HepG2 (cell line): Measurements from ENCODE around the gene KRTCAP2. TPM values are rescaled to one million over a fixed set of nuclear protein-coding genes. Genes with fewer than 3 reads are reported as not detected.
A peak's percentile ranks its signal among the peaks of the same experiment; 100 is the strongest.

Experiments
- CHD2 ChIP-seq: IDR thresholded peaks from 2 replicates; pipeline ENCODE4 v1.6.1; 2011; ENCODE audit warnings: low read depth, low read length, improper control_type of control experiment
- GMEB1 ChIP-seq: sonication (generic); formaldehyde crosslinking; IDR thresholded peaks from 2 replicates; pipeline ENCODE4 v1.5.1; 2020; ENCODE audit warnings: missing genetic modification reagents, mild to moderate bottlenecking, borderline replicate concordance
- HNRNPLL ChIP-seq: fragments of 200-400 bp; formaldehyde crosslinking; IDR thresholded peaks from 2 replicates; pipeline ENCODE4 v1.6.1; 2017; ENCODE audit warnings: mild to moderate bottlenecking, low read depth, low read length; ENCODE audit not compliant: poor library complexity, severe bottlenecking
- MAF1 ChIP-seq: sonication (generic); formaldehyde crosslinking; IDR thresholded peaks from 2 replicates; pipeline ENCODE4 v1.5.0; 2020; ENCODE audit warnings: missing genetic modification reagents, borderline replicate concordance
- MATR3 ChIP-seq: sonication (generic); formaldehyde crosslinking; IDR thresholded peaks from 2 replicates; pipeline ENCODE4 v1.4.0; 2020; ENCODE audit warnings: missing genetic modification reagents
- PHF8 ChIP-seq: sonication (generic); formaldehyde crosslinking; IDR thresholded peaks from 2 replicates; pipeline ENCODE4 v1.5.0; 2020; ENCODE audit warnings: missing genetic modification reagents
- POLR2A ChIP-seq, 2 experiments: IDR thresholded peaks; 2 replicates each; pipeline ENCODE4 v1.6.1; 2011; ENCODE audit warnings: low read depth in 2 of 2, low read length in 2 of 2, mild to moderate bottlenecking in 1 of 2, moderate library complexity in 1 of 2; ENCODE audit not compliant: insufficient read depth in 1 of 2
- POLR2G ChIP-seq: fragments of 200-400 bp; formaldehyde crosslinking; IDR thresholded peaks from 2 replicates; pipeline ENCODE4 v1.6.1; 2018; ENCODE audit warnings: mild to moderate bottlenecking, low read depth, low read length, moderate library complexity
- ZNF44 ChIP-seq: sonication (generic); formaldehyde crosslinking; IDR thresholded peaks from 2 replicates; pipeline ENCODE4 v1.5.1; 2020; ENCODE audit warnings: mild to moderate bottlenecking, missing genetic modification reagents
- ZNF775 ChIP-seq: sonication (generic); formaldehyde crosslinking; IDR thresholded peaks from 2 replicates; pipeline ENCODE4 v1.4.0; 2020; ENCODE audit warnings: missing genetic modification reagents, mild to moderate bottlenecking, moderate library complexity, borderline replicate concordance
- ZNF776 ChIP-seq: sonication (generic); formaldehyde crosslinking; IDR thresholded peaks from 2 replicates; pipeline ENCODE4 v1.4.0; 2020; ENCODE audit warnings: mild to moderate bottlenecking, missing genetic modification reagents
- polyA plus RNA-seq, 8 experiments: library from polyadenylated mRNA; depleted of rRNA in 3 of 8; stranded (reverse) in 7 of 8; unstranded in 1 of 8; fragments of >200 nt; fragmentation: Illumina TruSeq in 4 of 8; extraction: Trizol in 4 of 8; gene quantifications; 2 replicates each; pipeline versions ENCODE4 v1.2.1 to v1.2.3, GENCODE V29; 2011 to 2016; ENCODE audit warnings: low read depth in 4 of 8, missing spikeins in 1 of 8, mixed read lengths in 1 of 8; ENCODE audit not compliant: insufficient read depth in 1 of 8
- total RNA-seq, 5 experiments: library from RNA; depleted of rRNA; stranded (reverse); fragments of >200 nt; fragmentation: Illumina TruSeq; extraction: Trizol; gene quantifications; 2 replicates each; pipeline ENCODE4 v1.2.3, GENCODE V29; 2016; ENCODE audit warnings: low read depth in 1 of 5
- TF ChIP-seq, protein P1 (sequence below): sonication (generic); formaldehyde crosslinking; IDR thresholded peaks from 2 replicates; pipeline ENCODE4 v1.4.0; 2020; ENCODE audit warnings: missing genetic modification reagents
- TF ChIP-seq, protein P2 (sequence below): sonication (generic); formaldehyde crosslinking; IDR thresholded peaks from 2 replicates; pipeline ENCODE4 v1.5.0; 2020; ENCODE audit warnings: mild to moderate bottlenecking, low read depth, missing genetic modification reagents, borderline replicate concordance
- TF ChIP-seq, protein P3 (sequence below): sonication (generic); formaldehyde crosslinking; IDR thresholded peaks from 2 replicates; pipeline ENCODE4 v1.5.1; 2020; ENCODE audit warnings: mild to moderate bottlenecking, moderate library complexity, missing genetic modification reagents

The KRTCAP2 gene
- total and polyA plus RNA-seq, 2 of the 13 experiments (the other 11 are each of a cell fraction or from before 2014, with no cell fraction given) = 77.3 to 79.4 TPM

GRCh38 chr1:155208541-155209311, 35.6 kb upstream of the KRTCAP2 start, which contains the start of gene MTX1 (continued):
- TF ChIP-seq HNRNPLL = peak; percentile 47
- peak; percentile 46; the same call in 1 of the 2 replicates for TF ChIP-seq ZNF776 (CRISPR knock-in tag)
- TF ChIP-seq ZNF44 (CRISPR knock-in tag) = no peak
- peak; percentile 53; the same call in 1 of the 2 replicates for TF ChIP-seq MAF1
- TF ChIP-seq POLR2G = peak; percentile 72
- TF ChIP-seq, protein P1, sequence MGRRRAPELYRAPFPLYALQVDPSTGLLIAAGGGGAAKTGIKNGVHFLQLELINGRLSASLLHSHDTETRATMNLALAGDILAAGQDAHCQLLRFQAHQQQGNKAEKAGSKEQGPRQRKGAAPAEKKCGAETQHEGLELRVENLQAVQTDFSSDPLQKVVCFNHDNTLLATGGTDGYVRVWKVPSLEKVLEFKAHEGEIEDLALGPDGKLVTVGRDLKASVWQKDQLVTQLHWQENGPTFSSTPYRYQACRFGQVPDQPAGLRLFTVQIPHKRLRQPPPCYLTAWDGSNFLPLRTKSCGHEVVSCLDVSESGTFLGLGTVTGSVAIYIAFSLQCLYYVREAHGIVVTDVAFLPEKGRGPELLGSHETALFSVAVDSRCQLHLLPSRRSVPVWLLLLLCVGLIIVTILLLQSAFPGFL = no peak
- no peak for TF ChIP-seq ZNF775 (CRISPR knock-in tag)
- TF ChIP-seq, protein P2, sequence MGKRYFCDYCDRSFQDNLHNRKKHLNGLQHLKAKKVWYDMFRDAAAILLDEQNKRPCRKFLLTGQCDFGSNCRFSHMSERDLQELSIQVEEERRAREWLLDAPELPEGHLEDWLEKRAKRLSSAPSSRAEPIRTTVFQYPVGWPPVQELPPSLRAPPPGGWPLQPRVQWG = no peak
- peak; percentile 65; the same call in 1 of the 2 replicates for TF ChIP-seq PHF8 (CRISPR knock-in tag)
- TF ChIP-seq, protein P3, sequence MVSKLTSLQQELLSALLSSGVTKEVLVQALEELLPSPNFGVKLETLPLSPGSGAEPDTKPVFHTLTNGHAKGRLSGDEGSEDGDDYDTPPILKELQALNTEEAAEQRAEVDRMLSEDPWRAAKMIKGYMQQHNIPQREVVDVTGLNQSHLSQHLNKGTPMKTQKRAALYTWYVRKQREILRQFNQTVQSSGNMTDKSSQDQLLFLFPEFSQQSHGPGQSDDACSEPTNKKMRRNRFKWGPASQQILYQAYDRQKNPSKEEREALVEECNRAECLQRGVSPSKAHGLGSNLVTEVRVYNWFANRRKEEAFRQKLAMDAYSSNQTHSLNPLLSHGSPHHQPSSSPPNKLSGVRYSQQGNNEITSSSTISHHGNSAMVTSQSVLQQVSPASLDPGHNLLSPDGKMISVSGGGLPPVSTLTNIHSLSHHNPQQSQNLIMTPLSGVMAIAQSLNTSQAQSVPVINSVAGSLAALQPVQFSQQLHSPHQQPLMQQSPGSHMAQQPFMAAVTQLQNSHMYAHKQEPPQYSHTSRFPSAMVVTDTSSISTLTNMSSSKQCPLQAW = no peak
- peak; percentile 72 to 82 for TF ChIP-seq POLR2A (IDR thresholded peaks at IDR 0.05; ENCODE audit: insufficient read depth in 1 of 2, low read depth in 2 of 2, low read length in 2 of 2)
- peak; percentile 62 for TF ChIP-seq GMEB1 (CRISPR knock-in tag)
- TF ChIP-seq MATR3 (CRISPR knock-in tag) = no peak
- peak; percentile 65; the same call in 1 of the 2 replicates for TF ChIP-seq CHD2
- TF ChIP-seq, all 625 proteins: peak for 141
